Activated T-cell treated with anti-CD3 and anti-CD28 coated beads, Interleukin-2, amount 50 U/mL, for 1 hour (primary cell): ENCODE measurements around the gene ATP10B.

Experiments used
- DNase-seq: peaks from one replicate; pipeline ENCODE4 v3.0.0-alpha.2; 2020

Gene ATP10B

GRCh38 chr5:160628619-160628968, 223.4 kb downstream of the ATP10B start:
- no peak for DNase-seq

DNA sequence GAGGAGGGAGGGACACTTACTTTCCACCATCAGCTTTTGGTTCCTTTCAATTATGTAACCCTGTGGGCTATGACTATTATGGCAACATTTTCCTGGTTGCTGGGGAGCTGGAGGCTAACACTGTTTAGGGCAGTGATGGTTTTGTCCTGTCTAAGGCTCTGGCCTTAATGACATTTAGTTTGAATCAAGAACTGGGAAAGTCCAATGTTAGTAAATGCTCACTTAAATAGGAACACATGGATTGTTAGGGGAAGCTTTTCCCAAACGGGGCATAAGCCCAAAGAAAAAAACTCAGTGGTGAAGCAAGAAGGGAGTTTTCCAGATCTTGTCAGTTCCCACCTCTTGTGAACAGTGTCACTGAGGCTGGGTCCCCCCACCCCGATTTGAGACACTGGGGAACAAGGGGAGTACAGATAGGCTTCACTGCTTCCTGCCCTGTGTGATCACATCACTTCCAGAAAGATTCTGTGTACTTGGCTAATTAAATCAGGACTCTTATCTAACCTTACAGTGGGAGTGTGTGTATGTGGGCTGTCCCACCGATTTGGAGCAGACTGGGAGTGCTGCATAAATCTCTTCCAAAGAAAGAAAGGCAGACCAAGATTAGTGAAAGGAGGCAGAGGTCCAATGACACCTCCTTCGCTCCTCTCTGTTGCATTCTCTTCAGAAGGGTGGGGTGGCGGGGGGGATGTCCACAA, 223.9 kb downstream of the ATP10B start:
- DNase-seq: no peak

DNA sequence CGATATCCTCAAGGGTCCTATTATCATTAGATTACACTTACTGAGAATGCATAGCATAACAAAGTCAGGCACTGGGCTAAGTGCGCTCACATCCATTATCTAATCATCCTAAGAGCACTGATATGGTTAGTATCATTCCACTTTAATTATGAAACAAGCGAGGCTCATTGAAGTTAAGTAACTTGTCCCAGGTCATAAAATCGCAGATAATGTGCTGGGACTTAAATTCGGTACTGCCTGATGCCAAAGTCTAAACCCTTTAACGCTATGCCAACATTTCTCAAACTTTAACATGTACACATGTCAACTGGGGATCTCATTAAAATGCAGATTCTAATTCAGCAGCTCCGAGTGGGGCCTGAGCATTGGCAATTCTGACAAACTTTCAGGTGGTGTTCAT, 225.7 kb downstream of the ATP10B start:
- no peak for DNase-seq

DNA sequence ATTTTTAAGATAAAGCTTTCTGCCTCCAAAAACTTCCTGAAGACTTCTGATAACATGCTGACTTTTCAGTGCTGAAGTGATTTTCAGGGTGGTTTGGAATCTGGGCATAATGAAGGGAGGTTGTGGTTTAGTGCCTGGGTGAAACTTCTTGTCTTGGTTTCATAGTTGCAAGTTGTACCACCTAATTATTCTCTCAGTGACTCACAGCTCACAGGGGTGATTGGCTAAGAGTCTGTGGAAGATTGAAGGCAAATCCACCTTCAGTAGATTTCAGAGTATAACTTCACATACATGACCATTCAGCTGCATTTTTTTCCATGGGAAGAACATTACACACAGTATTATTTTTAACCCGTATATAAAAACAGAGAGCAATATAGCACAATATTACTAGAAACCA, 230.5 kb downstream of the ATP10B start:
- DNase-seq: no peak

GRCh38 chr5:160620401-160620800, 231.6 kb downstream of the ATP10B start:
- DNase-seq: no peak

GRCh38 chr5:160619381-160619780, 232.6 kb downstream of the ATP10B start:
- no peak for DNase-seq

DNA sequence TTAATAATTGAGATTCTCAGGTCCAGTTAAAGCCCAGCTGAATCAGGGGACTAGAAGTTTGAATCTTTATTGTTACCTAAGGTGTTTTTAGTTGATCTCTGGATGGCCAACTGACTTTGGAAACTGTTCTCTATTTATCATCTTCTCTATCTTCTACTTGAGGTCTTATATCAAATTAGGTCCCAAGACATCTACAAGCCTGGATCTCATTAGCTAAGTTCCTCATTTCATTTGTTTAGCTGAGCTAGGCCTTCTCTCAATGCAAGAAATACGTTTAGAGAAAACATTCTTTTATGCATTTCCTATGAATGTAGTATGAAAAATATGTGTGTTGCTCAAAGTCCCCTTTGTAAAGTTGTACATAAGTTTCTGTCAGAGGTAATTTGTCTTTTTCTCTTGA, 233.7 kb downstream of the ATP10B start:
- DNase-seq: no peak

- DNase-seq: no peak
Observed at GRCh38 chr5:160616712-160617497, 235.1 kb downstream of the ATP10B start.

- DNase-seq: no peak
Observed at GRCh38 chr5:160614136-160614535, 237.9 kb downstream of the ATP10B start.

GRCh38 chr5:160605266-160605665, 246.7 kb downstream of the ATP10B start:
- DNase-seq: no peak

DNA sequence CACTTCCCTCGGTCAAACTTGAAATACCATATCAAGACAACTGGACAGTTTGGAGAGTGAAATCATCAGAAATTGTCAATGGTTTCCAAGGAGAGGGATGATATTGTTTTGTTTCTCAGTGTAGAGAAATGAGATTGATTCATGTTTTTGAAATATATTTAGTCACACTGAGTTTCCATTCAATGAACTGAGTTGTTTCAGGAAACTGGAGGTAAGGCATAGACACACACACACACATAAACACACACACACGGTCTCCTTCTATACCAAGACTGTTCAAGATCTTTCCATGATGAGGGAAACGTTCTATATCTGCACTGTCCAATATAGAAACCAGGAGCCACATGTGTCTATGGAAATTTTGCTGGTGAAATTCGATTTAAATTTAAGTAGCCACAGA, 247.5 kb downstream of the ATP10B start:
- DNase-seq: no peak

- no peak for DNase-seq
Observed at GRCh38 chr5:160602744-160603143, 249.3 kb downstream of the ATP10B start.

DNA sequence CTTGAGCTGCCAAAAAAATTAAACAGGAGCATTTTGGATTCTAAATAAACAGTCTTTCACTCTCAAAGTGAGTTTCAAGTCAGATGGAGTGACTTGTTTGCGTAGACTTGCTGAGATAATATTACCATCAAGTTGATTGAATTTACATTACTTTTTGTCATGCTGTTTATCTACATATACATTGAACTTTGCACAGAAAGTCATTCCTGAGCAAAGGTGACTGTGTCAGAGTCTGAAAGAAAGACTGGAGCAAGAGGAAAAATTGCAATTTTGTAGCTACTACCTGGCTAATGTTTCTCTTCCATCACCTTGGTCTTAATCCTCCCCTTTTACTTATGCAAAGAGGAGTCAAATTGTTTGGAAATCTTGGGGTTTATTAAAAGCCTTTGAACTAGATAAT, 251.0 kb downstream of the ATP10B start:
- no peak for DNase-seq

DNA sequence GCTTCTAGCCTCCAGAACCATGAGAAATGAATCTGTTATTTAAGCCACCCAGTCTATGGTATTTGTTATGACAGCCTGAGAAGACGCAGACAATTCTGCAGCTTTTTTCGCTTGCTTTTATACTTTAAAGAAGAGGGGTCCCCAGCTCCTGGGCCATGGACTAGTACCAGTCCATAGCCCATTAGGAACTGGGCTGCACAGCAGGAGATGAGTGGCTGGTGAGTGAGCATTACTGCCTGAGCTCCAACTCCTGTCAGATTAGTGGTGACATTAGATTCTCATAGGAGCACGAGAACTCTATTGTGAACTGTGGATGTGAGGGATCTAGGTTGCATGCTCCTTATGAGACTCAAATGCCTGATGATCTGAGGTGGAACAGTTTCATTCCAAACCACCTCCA, 278.7 kb downstream of the ATP10B start:
- no peak for DNase-seq

GRCh38 chr5:160567031-160567705, 284.8 kb downstream of the ATP10B start:
- no peak for DNase-seq

DNA sequence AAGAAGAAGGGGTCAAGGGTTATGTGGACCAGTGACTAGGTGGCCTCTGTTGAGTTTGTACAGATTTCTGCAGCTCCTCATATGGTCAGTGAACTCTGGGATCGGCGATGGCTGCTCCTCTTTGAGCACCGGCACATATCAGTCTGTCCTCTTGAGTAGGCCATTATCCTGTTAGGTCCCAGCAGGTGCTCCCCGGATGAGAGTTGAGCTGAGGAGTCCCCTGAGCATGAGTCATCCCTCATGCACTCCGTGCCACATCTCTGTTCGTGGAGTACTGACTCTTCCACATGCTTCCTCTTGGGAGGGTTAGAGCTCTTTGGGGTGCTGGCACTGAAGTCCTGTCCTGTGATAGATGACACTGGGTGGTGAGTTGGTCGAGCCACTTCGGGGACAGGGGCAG, 286.6 kb downstream of the ATP10B start:
- no peak for DNase-seq

DNA sequence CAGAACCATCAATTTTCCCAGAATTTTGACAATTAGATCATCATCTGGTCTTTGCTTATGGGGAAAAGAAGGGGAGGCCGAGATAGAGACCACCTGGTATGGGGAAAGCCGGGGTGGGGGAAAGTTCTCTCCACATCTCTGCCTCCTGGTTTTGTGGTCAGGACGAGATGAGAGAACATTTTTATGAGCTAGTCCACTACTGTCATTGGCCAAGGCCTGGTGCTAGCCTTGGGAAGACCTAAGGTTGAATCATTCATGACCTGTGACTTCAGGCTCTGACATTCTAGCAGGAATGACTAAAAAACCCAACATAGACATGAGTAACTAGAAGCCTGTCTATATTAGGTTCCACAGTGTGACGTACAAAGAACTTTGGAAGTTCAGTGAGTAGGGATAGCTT, 295.2 kb downstream of the ATP10B start:
- DNase-seq: no peak

GRCh38 chr5:160555971-160556631, 295.9 kb downstream of the ATP10B start:
- no peak for DNase-seq

GRCh38 chr5:160555581-160555970, 296.4 kb downstream of the ATP10B start:
- DNase-seq: no peak

DNA sequence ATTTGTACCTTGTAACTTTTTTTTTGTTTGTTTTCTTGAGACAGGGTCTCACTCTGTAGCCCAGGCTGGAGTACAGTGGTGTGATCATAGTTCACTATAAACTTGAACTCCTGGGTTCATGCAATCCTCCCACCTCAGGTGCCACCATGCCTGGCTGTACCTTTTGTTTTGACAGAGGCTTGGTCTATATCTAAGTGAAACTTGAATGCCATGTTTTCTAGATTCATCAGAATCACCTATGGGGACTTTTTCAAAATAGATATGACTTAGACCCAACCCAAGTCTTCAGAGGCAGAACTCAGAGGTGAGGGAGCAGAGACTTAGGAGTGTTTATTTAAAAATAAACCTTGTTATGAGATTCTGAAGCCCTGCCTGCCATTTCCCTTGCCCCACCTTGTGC, 301.9 kb downstream of the ATP10B start:
- no peak for DNase-seq

DNA sequence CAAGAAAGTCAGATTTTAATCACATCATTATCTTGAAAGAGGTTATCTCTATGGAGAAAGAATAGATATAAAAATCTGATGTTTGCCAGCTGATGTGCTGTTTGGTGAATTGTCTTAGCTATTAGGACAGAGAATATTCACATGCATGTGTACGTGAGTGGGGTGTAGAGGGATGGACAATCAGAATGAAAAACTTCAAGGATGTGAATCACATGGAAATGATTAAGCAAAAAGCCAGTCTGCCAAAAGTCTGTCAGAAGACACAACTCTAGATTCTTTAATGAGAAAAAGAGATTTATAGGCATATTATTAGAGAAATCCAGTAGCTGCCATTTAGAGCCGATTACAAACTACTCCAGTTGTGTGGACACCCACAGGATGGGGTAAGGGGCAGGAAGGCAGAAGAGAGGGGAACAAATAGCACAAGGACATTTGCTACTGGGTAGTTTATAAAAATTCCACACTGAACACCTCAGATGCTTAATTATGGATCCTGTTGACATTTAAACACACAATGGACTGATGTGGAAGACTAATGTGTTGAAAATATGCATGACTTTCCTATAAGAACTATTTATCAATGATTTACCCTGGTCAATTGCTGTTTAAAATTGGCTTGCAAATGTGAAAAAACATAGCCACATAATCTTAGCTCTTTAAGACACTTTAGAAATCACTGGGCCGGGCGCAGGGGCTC, 302.9 kb downstream of the ATP10B start:
- no peak for DNase-seq

DNA sequence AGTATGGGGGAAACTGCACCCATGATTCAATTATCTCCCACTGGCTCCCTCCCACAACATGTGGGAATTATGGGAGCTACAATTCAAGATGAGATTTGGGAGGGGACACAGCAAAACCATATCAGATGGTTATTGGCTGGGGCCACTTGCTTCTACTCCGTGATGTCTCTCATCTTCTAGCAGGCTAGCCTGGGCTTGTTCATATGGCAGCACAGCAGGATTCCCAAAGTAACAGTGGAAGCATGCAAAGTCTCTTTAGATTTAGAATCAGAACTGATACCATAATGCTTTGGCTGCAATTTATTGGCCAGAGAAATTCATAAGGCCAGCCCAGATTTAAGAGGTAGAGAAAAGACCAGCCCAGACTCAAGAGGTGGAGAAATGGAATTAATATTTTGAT, 304.1 kb downstream of the ATP10B start:
- DNase-seq: no peak

DNA sequence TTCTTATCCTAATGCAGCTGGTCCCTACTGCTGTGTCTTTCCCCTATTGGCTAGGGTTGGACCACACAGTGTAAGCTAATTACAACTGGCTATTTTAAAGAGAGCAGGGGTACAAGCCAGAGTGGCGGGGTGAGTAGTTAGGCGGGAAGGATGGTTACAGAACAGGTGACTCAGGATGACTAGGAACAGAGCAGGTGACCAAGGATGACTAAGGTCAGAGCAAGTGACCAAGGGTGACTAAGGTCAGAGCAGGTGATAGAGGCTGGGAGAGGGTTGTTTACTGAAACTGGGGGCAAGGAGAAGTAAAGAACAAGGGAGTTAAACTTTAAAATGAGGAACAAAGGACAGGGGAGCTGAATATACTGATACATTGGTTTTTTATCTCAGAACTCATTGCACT, 304.9 kb downstream of the ATP10B start:
- no peak for DNase-seq
